Superior temporal gyrus (tissue), 1 donor: ENCODE data around the gene SLC22A4.

Experiments used
- DNase-seq: peaks from one replicate; pipeline ENCODE4 v3.0.0-alpha.2; 2016; ENCODE audit errors: extremely low spot score

The SLC22A4 gene

GRCh38 chr5:132342291-132343180 lies 48.3 kb downstream of the SLC22A4 start:
- DNase-seq, result no peak

- no peak for DNase-seq
Observed at GRCh38 chr5:132344775-132345514, 50.8 kb downstream of the SLC22A4 start.

DNA sequence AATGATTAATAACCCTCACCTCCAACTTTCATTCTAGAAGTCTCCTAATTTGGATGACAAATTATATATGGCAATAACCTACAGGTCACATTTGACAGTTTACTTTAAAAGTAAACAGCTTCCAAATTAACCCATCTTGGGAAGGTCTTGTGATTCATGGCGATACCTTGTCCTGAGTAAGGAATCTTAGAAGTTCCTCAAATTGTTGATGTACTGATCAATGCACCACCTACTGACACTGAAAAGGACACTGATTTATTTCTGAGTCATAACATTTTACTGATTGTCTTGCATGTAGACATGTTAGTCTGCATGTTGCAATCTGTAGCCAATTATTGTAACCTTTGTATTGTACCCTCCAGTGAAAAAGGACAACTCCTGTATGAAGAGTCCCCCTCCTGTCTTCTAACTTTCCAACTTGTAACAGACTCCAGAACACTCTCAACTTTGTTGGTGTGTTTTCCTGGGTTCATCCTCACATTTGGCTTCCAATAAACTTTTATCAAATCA lies 59.3 kb downstream of the SLC22A4 start:
- no peak for DNase-seq

DNA sequence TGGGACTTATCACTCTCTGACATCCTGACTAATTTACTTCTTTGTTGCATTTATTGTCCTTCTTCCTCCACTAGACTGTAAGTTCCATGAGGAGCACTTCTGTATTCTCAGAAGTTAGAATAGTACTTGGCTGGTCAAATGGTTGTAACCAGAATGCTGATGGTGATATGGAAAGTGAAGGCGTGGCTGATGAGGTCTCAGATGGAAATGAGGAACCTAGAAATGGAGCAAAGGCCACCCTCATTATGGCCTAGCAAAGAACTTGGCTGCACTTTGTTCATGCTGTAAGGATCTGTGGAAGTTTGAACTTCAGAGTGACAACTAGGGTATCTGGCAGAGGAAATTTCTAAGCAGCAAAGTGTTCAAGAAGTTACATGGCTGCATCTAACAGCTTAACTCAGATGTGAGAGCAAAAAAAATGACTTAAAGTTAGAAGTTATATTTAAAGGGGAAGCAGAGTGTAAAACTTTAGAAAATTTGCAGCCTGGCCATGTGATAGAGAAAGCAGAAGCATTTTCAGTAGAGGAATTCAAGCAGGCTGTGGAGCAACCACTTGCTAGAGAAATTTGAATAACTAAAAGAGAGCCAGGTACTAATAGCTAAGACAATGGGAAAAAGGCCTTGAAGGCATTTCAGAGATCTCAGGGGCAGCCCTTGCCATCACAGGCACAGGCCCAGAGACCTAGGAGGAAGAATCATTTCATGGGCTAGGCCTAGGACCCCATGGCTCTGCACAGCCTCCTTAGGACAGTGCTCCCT lies 60.4 kb downstream of the SLC22A4 start:
- DNase-seq, result no peak

GRCh38 chr5:132355140-132355765 lies 61.1 kb downstream of the SLC22A4 start:
- DNase-seq, result no peak

DNA sequence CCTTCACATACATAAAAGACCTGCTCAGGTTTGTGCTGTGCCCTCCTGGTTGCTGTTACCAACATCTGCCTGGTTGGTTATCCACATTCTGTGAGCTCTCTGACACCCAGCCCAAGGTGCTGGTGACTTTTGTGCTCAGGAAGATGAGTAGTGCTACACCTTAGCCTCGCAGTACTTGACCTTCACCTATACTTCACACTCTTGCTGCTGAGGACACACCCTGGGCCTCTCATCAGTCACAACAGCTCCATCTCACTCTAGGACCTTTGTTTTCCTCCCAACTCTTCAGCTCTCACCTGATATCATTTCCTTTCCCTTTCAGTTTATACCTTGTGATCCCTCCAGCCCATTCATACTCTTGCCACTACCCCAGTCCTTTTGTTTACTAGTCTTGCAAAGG lies 64.6 kb downstream of the SLC22A4 start:
- no peak for DNase-seq

DNA sequence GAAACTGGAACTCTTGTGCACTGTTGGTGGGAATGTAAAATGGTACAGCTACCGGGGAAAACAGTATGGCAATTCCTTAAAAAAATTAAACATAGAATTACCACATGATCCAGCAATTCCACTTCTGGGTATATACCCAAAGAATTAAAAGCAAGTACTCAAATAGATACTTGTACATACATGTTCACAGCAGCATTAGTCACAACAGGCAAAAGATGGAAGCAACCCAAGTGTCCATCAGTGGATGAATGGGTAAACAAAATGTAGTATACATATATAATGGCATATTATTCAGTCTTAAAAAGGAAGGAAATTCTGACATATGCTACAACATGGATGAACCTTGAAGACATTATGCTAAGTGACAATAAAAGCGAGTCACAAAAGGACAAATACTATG lies 67.9 kb downstream of the SLC22A4 start:
- DNase-seq, result no peak

GRCh38 chr5:132363431-132364112 lies 69.4 kb downstream of the SLC22A4 start:
- DNase-seq, result peak; percentile 48

DNA sequence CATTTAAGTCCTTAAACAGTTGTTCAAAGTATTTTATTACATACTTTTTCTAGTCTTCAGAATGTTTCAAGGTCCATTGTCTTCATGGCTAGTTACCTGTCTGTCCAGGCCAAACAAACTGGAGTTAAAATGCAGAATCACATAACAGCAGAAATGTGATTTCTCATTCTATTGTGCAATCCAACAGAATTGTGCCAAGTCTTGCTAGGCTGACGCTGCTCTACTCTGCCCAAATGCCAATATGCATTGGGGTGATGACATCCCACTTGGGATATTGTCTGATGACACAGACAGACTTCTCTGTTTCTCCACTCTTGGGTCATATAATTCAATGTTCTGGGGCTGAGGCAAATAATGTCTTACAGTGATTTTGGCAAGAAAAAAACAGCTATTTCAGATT lies 70.1 kb downstream of the SLC22A4 start:
- peak; percentile 25 for DNase-seq

DNA sequence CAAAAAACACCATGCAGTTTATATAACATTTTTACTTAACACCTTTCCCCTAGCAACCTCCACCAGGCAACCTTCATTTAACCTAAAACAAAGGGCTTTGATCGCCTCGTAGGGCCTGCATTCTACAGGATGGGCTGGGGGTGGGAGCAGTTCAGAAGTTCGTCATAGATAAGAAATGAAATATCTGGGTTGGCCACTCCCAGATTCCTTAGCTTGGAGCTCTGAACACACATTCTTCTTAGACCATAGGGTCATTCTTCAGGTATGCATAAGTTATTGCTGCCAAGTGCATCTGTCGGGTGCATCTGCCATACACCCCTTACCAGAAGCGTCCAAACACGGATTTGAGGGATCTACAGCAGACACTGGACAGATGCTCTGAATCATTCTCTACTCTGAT lies 71.0 kb downstream of the SLC22A4 start:
- no peak for DNase-seq

DNA sequence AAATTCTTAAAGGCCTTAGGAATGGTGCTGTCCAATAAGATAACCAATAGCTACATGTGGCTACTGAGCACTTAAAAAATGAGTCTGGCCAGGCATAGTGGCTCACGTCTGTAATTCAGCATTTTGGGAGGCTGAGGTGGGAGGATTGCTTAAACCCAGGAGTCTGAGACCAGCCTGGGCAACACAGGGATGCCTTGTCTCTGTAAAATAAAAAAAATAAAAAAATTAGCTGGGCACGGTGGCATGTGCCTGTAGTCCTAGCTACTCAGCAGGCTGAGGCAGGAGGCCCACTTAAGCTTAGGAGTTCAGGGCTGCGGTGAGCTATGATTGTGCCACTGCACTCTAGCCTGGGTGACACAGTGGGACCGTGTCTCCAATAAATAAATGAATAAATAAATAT lies 74.0 kb downstream of the SLC22A4 start:
- no peak for DNase-seq

DNA sequence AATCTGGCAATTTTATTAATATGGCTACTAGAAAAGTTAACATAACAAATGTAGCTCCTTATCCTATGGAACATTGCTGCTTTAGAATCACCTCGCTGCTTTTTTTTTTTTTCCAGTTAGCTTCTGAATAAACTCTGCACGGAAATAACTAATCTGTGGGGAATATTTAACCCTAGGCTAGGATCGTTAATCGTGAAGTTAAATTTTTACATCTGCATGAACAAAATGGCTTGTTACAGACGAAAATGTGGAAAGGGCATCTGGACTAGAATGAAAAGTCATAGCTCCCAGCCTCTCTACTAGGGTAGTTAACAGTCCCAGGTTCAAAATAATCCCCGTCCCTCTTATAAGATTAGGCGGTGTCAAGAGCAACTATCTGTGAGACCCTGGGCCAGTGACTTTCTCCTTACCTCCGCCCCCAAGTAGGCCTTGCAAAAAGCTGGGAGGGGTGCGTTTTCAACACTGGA lies 74.8 kb downstream of the SLC22A4 start:
- peak; percentile 62 for DNase-seq

DNA sequence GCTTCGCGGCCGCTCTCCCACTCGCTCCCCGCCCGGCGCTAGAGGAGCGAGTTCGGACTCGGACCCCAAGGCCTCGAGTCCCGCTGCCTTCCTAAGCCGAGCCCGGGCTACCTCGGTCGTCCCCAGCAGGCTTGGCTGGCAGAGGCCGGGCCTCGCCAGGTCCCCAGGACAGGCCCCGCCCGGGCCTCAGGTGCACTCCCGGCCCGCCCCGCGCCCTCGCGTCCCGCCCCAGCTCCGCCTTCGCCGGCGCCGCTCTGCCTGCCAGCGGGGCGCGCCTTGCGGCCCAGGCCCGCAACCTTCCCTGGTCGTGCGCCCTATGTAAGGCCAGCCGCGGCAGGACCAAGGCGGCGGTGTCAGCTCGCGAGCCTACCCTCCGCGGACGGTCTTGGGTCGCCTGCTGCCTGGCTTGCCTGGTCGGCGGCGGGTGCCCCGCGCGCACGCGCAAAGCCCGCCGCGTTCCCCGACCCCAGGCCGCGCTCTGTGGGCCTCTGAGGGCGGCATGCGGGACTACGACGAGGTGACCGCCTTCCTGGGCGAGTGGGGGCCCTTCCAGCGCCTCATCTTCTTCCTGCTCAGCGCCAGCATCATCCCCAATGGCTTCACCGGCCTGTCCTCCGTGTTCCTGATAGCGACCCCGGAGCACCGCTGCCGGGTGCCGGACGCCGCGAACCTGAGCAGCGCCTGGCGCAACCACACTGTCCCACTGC lies 75.4 kb downstream of the SLC22A4 start, which contains the start of gene SLC22A5:
SLC22A5 (plus strand) TSS at position 237 of the 707 bp plus-strand sequence; CDS start at position 500, 263 bp downstream.
- DNase-seq, result no peak

DNA sequence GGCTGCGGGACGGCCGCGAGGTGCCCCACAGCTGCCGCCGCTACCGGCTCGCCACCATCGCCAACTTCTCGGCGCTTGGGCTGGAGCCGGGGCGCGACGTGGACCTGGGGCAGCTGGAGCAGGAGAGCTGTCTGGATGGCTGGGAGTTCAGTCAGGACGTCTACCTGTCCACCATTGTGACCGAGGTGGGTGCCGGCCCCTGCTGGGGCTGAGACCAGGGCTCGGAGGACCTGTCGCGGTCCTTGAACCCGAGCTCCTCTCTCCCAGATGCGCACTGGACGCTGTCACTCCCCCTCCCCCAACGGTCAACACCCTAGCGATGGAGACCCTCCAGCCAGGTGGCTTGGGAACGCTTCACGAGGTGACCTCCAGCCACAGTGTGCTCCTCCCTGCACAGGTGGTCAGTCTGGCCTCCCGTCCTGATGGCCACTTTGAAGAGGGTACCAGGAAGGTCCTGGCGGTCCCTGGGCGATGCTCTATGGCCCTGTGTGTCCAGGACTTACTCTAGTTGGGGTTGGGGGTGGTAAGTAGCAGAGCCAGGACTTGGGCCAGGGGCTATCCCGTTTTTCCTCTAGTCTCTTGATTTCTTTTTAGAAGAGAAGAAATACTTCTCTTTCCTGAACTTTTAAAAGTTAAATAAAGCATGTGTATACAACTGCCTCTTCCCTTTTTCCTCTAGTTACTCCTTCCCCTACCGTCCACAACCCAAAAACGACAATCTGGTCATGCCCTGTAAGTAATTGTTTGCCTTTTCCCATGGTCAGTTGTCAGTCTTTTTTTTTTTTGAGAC lies 76.2 kb downstream of the SLC22A4 start:
- no peak for DNase-seq

DNA sequence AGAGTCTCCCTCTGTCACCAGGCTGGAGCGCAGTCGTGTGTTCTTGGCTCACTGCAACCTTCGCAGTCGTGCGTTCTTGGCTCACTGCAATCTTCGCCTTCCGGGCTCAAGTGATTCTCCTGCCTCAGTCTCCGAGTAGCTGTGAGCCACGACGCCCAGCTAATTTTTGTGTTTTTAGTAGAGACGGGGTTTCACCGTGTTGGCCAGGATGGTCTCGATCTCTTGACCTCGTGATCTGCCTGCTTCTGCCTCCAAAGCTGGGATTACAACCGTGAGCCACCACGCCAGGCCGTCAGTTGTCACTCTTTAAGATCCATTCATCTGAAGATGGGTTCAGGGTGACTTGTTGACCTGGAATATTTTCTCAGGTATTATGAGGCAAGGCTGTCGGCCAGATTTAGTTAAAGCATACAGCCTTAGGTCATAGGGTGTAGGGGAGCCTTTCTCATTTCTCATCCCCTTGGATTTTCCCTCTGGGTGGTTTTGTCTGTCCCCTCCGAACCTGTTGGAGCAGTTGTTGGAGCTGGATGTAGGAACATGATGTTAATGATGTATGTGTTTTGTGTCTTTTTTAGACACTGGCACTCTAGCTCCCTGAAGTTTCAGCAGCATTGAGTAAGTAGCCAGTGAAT lies 76.9 kb downstream of the SLC22A4 start:
- no peak for DNase-seq

DNA sequence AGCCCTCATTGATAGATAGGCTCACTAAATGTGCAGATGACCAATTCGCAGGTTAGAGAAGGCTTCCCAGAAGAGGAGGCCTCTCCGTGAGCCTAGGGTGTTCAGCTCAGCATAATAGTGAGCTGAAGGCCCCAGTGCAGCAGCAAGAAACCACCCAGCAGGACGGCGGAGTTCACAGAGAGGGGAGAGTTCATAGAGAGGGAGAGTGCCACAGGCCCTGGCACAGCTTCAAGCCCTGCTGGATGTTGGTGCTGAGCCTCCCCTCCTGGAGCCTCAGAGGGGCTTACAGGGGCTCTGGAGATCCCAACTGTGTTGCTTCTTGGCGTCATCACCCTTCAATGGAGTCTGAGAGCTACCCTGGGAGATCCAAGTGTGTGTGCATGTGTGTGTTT lies 77.4 kb downstream of the SLC22A4 start:
- DNase-seq, result no peak

DNA sequence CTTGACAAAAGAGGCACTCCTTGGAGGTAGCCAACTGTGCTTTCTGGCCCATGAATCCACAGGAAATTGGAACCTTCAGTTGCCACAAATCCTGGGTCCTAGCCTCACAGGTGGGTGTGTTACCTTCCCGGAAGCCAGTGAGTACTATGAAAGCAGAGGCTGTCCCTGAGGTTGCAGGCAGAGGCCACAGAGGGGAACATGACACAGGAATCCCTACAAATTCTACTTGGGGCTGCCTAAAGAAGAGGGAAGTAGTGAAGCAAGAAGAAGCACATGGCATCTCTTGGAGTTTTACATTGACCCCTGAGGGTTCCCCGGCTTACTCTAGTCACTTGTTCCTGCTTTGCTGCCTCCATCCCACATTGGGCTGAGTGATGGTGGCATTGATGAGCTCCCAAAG lies 77.9 kb downstream of the SLC22A4 start:
- DNase-seq, result no peak

- DNase-seq, result no peak
Observed at GRCh38 chr5:132372542-132372941, 78.3 kb downstream of the SLC22A4 start.

DNA sequence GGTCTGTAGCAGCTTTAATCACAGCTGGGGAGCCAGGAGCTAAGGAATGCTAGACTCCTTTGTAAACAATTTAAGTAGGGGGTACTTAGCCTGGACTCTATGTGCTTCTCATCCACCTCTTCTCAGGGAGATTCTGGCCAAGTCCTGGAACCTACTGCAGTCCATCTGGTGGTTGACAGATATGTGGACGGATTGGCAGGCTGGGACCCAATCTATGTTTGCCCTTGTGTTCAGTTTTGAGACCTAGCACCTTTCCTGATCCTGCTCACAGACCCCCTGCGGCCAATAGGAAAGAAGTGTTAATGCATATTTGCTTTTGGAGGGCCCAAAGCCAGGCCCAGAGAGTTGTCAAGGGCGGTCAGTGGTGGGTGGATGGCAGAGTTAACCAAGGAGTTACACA lies 81.8 kb downstream of the SLC22A4 start:
- DNase-seq, result no peak
